22Rv1 (cell line): ENCODE measurements around the gene KCNT2.
A peak's percentile ranks its signal among the peaks of the same experiment; 100 is the strongest.

Experiments used
- H3K27ac ChIP-seq: fragments of 450-650 bp; 2 replicates; pipeline ENCODE4 v1.5.1; 2017
- ZFX ChIP-seq: fragments of 450-650 bp; IDR thresholded peaks from 2 replicates; pipeline ENCODE4 v1.6.1; 2017; ENCODE audit warnings: antibody characterized with exemption, borderline replicate concordance
- TF ChIP-seq, protein P1 (sequence below): fragments of 450-650 bp; IDR thresholded peaks from 2 replicates; pipeline ENCODE4 v1.5.1; 2017; ENCODE audit warnings: mild to moderate bottlenecking

The KCNT2 gene

DNA sequence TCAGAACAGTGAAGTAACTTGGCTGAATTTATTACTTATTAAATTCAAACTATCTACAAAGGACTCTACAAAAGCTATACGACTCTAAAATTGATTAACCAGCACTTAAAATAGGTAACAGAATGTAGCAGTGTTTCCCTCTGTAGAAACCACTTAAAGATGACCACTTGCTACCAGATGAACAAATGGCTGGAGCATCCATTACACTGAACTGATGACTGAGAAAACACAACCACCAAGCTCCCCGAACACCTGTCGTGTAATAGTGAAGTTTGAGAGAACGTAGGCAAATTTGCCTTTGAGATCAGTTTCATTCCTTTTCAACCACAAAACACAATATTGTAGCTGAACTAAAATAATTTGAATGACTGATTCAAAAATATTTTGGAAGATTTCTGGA is 226.7 kb downstream of the KCNT2 start:
- H3K27ac ChIP-seq, result no peak overlapping the region
- TF ChIP-seq, protein P1, sequence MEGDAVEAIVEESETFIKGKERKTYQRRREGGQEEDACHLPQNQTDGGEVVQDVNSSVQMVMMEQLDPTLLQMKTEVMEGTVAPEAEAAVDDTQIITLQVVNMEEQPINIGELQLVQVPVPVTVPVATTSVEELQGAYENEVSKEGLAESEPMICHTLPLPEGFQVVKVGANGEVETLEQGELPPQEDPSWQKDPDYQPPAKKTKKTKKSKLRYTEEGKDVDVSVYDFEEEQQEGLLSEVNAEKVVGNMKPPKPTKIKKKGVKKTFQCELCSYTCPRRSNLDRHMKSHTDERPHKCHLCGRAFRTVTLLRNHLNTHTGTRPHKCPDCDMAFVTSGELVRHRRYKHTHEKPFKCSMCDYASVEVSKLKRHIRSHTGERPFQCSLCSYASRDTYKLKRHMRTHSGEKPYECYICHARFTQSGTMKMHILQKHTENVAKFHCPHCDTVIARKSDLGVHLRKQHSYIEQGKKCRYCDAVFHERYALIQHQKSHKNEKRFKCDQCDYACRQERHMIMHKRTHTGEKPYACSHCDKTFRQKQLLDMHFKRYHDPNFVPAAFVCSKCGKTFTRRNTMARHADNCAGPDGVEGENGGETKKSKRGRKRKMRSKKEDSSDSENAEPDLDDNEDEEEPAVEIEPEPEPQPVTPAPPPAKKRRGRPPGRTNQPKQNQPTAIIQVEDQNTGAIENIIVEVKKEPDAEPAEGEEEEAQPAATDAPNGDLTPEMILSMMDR, result no peak
- no peak for TF ChIP-seq ZFX

DNA sequence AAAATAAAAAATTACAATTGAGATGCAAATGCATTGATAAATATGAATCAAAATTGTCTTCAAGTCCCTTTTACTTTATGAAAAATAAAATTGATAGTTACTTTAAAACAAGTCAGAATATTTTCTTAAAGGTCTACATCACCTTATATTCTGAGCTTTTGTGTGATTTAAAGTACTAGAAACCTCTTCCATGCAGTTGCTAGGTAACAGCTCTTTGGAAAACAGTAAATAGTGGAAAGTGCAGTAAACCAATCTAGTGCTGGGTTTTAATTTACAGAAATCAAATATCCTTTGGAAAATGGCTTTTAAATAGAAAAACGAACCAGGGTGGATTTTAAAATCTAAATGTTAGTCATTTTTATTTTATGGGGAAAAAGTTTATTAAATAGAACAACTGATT is 227.9 kb downstream of the KCNT2 start:
- no peak overlapping the region for H3K27ac ChIP-seq
- TF ChIP-seq, protein P1, result no peak
- TF ChIP-seq ZFX, result no peak

DNA sequence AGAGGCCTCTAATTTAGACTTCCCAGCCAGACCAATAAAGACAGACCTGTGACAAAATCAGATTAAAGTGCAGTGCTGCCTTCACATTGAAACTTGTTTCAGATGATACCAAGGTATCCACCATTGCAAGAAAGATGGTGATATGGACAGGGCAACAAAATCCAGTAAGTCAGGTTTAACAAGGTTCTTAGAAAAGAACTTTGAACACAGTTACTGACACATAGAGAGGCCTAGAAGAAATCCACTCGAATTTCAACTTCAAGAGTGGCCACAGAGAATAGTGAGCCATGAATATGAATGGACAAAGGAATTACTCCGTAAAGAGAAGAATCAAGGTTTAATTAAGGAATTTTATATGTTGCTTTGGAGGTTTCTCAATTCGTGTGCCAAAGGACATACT is 230.4 kb downstream of the KCNT2 start:
- H3K27ac ChIP-seq, result no peak overlapping the region
- TF ChIP-seq, protein P1, result no peak
- TF ChIP-seq ZFX, result no peak

DNA sequence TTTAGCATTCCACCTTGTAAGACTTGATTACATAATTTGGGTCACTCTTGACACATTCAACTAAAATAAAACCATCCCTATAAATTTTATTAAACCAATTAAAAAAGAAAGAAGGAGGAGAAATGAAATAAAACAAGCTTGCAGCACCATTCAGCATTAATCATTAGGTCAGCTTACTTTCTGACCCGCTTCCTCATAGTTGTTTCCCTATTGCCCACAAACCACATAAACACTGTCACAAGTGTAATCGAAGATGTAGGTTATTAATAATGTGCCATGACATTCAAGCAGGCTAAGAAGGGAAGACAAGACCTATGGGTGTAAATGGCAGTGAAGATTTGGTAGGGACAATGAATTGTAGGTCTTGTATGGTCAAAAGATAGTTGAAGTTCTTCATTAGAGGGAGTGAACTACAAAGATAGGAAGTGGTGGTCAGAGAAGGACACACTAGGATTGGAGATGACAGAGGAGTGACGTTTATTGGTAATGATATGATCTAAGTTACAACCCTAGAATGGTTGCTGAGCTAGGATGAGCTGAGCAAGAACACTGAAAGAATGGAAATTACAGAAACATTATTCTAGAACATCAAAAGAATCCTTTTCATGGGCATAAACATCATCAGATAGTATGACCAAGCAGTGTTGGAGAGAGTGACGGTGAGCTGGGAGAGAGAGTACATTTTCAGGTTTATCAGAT is 231.5 kb downstream of the KCNT2 start:
- no peak overlapping the region for H3K27ac ChIP-seq
- TF ChIP-seq, protein P1, result no peak
- no peak for TF ChIP-seq ZFX

DNA sequence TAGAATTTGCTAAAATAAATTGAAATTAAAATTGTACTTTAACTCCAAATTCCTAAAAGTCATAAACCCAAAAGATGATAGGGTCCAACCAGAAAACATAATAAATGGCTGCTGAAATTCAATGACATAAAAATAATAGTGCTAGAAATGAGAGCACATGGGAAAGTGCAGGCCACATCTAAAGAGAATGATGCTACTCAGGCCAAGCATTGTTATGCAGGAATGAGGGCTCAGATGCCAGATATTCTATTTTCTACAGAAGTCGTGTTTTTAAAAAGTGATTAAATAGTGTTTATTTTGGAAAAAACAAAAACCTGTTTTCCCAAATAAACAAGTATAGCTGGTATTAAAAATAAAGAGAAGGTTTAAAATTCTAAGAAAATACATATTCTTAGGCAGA is 234.4 kb downstream of the KCNT2 start:
- no peak for TF ChIP-seq ZFX
- TF ChIP-seq, protein P1, result no peak

DNA sequence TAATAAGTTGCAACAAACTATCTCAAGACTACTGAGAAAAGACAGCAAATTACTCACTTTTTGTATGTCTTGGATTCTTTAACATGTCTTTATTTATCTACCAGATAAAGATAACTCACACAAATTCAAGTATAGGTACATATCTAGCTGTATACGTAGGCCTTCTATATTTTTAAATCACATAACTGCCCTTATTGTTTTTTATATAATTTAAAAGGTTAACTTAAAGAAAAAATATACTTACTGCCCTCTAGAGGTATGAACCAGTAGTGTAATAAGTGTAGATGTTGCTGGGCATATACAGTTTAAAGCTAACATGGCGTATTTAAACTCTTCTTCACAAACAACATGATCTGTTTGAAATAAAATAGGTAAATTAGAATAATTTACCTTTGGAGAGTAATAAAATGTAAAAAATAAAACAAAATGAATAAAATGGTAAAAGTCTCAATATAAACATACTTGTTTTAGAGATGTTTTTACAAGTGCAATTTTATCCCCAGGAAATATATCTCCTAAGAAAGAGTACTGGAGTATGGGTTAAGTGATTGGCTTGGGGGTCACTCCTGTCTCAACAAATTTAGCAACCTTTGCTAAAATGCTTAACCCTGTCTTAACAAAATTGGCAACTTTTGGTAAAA is 235.2 kb downstream of the KCNT2 start:
- TF ChIP-seq, protein P1, result peak; percentile 88
- no peak for TF ChIP-seq ZFX

More for the DNA sequence above, 234.4 kb downstream of the KCNT2 start:
- H3K27ac ChIP-seq, result no peak overlapping the region

DNA sequence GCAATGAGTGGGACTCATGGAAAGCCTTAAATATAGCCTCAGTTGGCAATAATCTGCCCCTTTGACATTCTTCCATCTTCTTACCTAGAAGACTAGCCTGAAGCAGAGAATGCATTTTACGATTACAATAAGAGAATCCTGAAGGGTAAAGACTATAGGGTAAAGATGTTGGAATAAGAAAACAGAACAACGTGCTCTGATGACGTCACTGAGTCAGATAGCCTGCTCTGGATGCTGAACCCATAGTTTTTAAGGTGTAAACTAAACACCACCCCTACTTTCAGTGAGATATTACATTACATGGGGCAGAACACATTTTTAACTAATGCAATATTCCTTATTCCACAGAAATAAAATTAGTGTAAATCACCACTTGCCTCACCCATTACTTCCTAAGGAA is 240.4 kb downstream of the KCNT2 start:
- TF ChIP-seq, protein P1, result no peak
- TF ChIP-seq ZFX, result no peak
- no peak overlapping the region for H3K27ac ChIP-seq

More for the DNA sequence above, 235.2 kb downstream of the KCNT2 start:
- H3K27ac ChIP-seq, result no peak overlapping the region
